ENCODE results near the gene SELPLG.

GRCh38 chr12:108627134-108627920 is 6.4 kb downstream of the SELPLG start:
- TF ChIP-seq CTCF (IDR thresholded peaks at IDR 0.05 in 8 of 11, conservative IDR thresholded peaks at IDR 0.05 in 3 of 11) (no peak), POLR2A (IDR thresholded peaks at IDR 0.05) (no peak), POLR2AphosphoS5 (IDR thresholded peaks at IDR 0.05) (no peak)

Measured in spleen (tissue), 7 donors.